Thyroid gland (tissue), 4 donors: Measurements from ENCODE around the gene PIP4K2B. TPM values are rescaled to one million over a fixed set of nuclear protein-coding genes. Genes with fewer than 3 reads are reported as not detected.

Experiments used
- DNase-seq, 2 donors: peaks; one replicate each; pipeline ENCODE4 v3.0.0-alpha.2; 2019
- H3K27ac ChIP-seq, 3 donors: fragments of 200-600 bp; sonication (generic); 1 replicate in 2 of 3; 2 replicates in 1 of 3; pipeline ENCODE4 v1.5.1; 2016 to 2019; ENCODE audit warnings: mild to moderate bottlenecking in 1 of 3, moderate library complexity in 1 of 3
- H3K27me3 ChIP-seq: fragments of 200-600 bp; sonication (generic); one replicate; pipeline ENCODE4 v1.5.1; 2019
- H3K36me3 ChIP-seq, 2 donors: fragments of 200-600 bp; sonication (generic); one replicate each; pipeline ENCODE4 v1.5.1; 2016 to 2019
- H3K4me1 ChIP-seq, 2 donors: fragments of 200-600 bp; sonication (generic); one replicate each; pipeline ENCODE4 v1.5.1; 2017 to 2019
- H3K4me3 ChIP-seq, 3 donors: fragments of 200-600 bp; sonication (generic); replicated peaks in 1 of 3; 1 replicate in 2 of 3; 2 replicates in 1 of 3; pipeline ENCODE4 v1.5.1; 2016; ENCODE audit warnings: mild to moderate bottlenecking in 1 of 3
- H3K9me3 ChIP-seq: fragments of 200-600 bp; sonication (generic); one replicate; pipeline ENCODE4 v1.5.1; 2017
- CTCF ChIP-seq, 6 experiments: fragments of 200-600 bp in 3 of 6; fragments of 450-650 bp in 3 of 6; sonication (generic) in 3 of 6; IDR thresholded peaks; one replicate each; pipeline ENCODE4 v1.5.1; 2016 to 2019; ENCODE audit warnings: antibody characterized with exemption in 6 of 6, mild to moderate bottlenecking in 2 of 6, inconsistent platforms in 1 of 6, moderate library complexity in 1 of 6
- POLR2A ChIP-seq, 2 donors: fragments of 450-650 bp; IDR thresholded peaks; one replicate each; pipeline ENCODE4 v1.6.1; 2017; ENCODE audit warnings: antibody characterized with exemption in 2 of 2, mild to moderate bottlenecking in 2 of 2, moderate library complexity in 1 of 2
- WGBS, 2 donors: methylation state at CpG; one replicate each; pipeline ENCODE4 v1.1.5; 2017; 5-methylcytosine and 5-hydroxymethylcytosine counted together
- intact Hi-C: fragments of 100-400 bp; cut with DNase I; formaldehyde crosslinking; loops from one replicate; pipeline ENCODE4 v1.15.1; 2023
- total RNA-seq, 4 donors: library from RNA; depleted of rRNA; stranded (reverse); fragments of >200 nt; gene quantifications; one replicate each; pipeline ENCODE4 v1.2.3, GENCODE V29; 2016

PIP4K2B gene
- total RNA-seq, 4 donors from 2014 or later, result 40.8 to 48.6 (median 43.8) TPM

GRCh38 chr17:38779965-38780752, 19.2 kb downstream of the PIP4K2B start:
- H3K27me3 ChIP-seq, result no peaks in the 10 kb centered on the region
- no peak overlapping the region for H3K27ac ChIP-seq
- 90% methylated on average over 23 of the region's 23 CpGs for WGBS, 2 donors
- H3K4me3 ChIP-seq, result no peak overlapping the region
- peaks cover 82 to 95% of the 10 kb centered on the region in 2 donors for H3K36me3 ChIP-seq
- intact Hi-C loops, result no loop called here
- no peaks in the 10 kb centered on the region for H3K4me1 ChIP-seq
- no peak for DNase-seq
- no peak for TF ChIP-seq POLR2A (IDR thresholded peaks at IDR 0.05)
- no peak for TF ChIP-seq CTCF (IDR thresholded peaks at IDR 0.05)
- no peaks in the 10 kb centered on the region for H3K9me3 ChIP-seq

DNA sequence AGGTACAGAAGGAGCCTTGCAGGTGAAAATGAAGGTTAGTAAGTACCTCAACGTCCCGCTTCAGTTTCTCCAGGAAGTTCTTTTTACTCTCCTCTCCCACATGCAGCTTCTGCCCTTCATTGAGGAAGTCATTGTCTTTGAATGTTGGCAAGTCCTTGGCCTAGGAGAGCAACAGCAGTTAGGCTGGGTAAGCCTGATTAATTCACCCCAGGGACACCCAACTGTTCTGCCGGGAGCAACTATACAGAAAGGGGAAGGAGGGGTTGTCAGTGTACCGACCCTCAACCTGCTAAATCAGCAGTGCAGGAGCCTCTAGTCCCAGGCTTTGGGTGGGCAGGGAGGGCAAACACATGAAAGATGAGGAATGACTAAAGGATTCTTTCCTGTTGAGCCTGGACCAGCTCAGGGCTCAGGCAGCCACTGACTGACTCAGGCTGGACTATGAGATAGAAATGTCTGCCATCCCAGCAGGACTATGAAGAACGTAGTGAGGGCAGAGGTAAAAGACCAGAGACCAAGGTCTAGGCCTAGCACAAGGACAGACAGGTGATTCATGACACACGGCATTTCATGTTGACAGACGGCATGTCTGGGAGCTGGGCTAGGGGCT, 21.6 kb downstream of the PIP4K2B start:
- Histone ChIP-seq H3K4me1 (no peaks in the 10 kb centered on the region), H3K27me3 (no peaks in the 10 kb centered on the region), H3K4me3 (no peak overlapping the region), H3K27ac (no peak overlapping the region), H3K9me3 (no peaks in the 10 kb centered on the region), H3K36me3 (peaks cover 78 to 98% of the 10 kb centered on the region in 2 donors)
- intact Hi-C loops, result no loop called here
- no peak for TF ChIP-seq POLR2A (IDR thresholded peaks at IDR 0.05)
- TF ChIP-seq CTCF (IDR thresholded peaks at IDR 0.05), result no peak
- no peak for DNase-seq
- WGBS, 2 donors, result 80 to 93% methylated on average over 7 of the region's 7 CpGs

DNA sequence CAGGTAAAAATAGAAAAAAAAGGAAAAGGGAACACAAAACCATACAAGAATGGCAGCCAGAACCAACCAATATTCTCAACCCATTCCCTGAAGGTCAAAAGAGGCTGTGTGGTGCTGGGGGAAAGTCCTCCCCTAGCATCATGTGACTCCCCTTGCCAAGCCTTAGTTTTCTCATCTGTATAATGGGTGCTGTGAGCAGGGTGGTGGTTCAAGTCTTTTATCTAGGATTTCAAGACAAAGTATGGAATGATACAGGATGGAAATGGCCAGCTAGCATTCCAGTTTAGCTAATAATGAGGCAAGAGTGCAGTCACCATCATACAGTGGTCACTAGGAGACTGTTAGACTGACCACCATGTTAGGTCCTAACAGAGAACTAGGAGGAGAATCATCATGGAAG, 26.1 kb downstream of the PIP4K2B start:
- intact Hi-C loops, result no loop called here
- no peak for TF ChIP-seq POLR2A (IDR thresholded peaks at IDR 0.05)
- no peak for TF ChIP-seq CTCF (IDR thresholded peaks at IDR 0.05)
- DNase-seq, result no peak
- no peak overlapping the region for H3K27ac ChIP-seq
- no peak overlapping the region for H3K4me3 ChIP-seq
- H3K4me1 ChIP-seq, result peaks cover 3 to 5% of the 10 kb centered on the region in 2 donors
- peaks cover 74 to 83% of the 10 kb centered on the region in 2 donors for H3K36me3 ChIP-seq
- no peaks in the 10 kb centered on the region for H3K27me3 ChIP-seq
- H3K9me3 ChIP-seq, result no peaks in the 10 kb centered on the region

DNA sequence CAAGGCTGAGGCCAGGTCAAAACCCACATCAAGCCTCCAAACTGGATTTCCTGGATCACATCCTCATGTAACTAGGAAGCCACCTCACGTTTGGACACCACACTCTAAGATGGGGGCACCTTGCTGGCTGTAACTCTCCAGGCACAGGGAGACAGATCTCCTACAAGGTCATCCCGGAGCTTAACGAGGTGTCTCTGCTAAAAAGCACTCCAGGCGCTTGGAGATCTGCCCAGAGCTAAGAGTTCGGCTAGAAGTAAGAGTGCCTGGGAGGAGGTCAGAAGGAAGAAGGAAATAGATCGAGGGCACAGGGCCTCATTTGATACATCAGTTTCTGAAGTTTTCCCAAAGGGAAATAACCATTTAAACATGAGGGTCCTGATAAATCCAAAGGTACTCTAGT, 30.9 kb downstream of the PIP4K2B start:
- peaks cover 3 to 5% of the 10 kb centered on the region in 2 donors for H3K4me1 ChIP-seq
- H3K27ac ChIP-seq, result peak overlapping the region in 2 of 3 donors; percentile 13 to 28
- intact Hi-C loops, result no loop called here
- DNase-seq, result peak; percentile 73 to 75
- TF ChIP-seq POLR2A (IDR thresholded peaks at IDR 0.05) (no peak), CTCF (IDR thresholded peaks at IDR 0.05) (no peak)
- H3K4me3 ChIP-seq, result no peak overlapping the region
- peaks cover 57 to 61% of the 10 kb centered on the region in 2 donors for H3K36me3 ChIP-seq
- WGBS, 2 donors, result 28 to 44% methylated on average over 6 of the region's 6 CpGs
- no peaks in the 10 kb centered on the region for H3K27me3 ChIP-seq
- H3K9me3 ChIP-seq, result no peaks in the 10 kb centered on the region

- Histone ChIP-seq H3K27me3 (no peaks in the 10 kb centered on the region), H3K27ac (no peak overlapping the region), H3K4me1 (peaks cover 3 to 5% of the 10 kb centered on the region in 2 donors), H3K4me3 (no peak overlapping the region), H3K36me3 (peaks cover 54 to 57% of the 10 kb centered on the region in 2 donors), H3K9me3 (no peaks in the 10 kb centered on the region)
- 83 to 87% methylated on average over 5 of the region's 5 CpGs for WGBS, 2 donors
- TF ChIP-seq POLR2A (IDR thresholded peaks at IDR 0.05) (no peak), CTCF (IDR thresholded peaks at IDR 0.05) (no peak)
- DNase-seq, result no peak
- intact Hi-C loops, result no loop called here
These were observed 33.0 kb downstream of the PIP4K2B start for GRCh38 chr17:38766341-38766740.
